MM.1S (cell line): ENCODE measurements around the gene STRN3.

Experiments used
- CTCF ChIP-seq: fragments of 300-600 bp; sonication (generic); IDR thresholded peaks from 2 replicates; pipeline ENCODE4 v1.5.1; 2016; ENCODE audit warnings: antibody characterized with exemption, low read length, mixed read lengths
- EZH2phosphoT487 ChIP-seq: fragments of 300-600 bp; sonication (generic); IDR thresholded peaks from 2 replicates; pipeline ENCODE4 v1.6.1; 2018; ENCODE audit warnings: antibody characterized with exemption, low read length

- TF ChIP-seq EZH2phosphoT487: no peak
- TF ChIP-seq CTCF: no peak
These were observed 156.5 kb downstream of the STRN3 start for GRCh38 chr14:30869551-30870155.
